Smooth muscle cell of the umbilical artery (primary cell): ENCODE data around the gene TRIML1. TPM values are rescaled to one million over a fixed set of nuclear protein-coding genes. Genes with fewer than 3 reads are reported as not detected.

ENCODE experiments used
- total RNA-seq: library from RNA; depleted of rRNA; stranded (reverse); fragments of >200 nt; gene quantifications from 2 replicates; pipeline ENCODE4 v1.2.3, GENCODE V29; 2014

The TRIML1 gene
- not detected in 2 replicates for total RNA-seq

GRCh38 chr4:188139141-188139540 is at the start of gene TRIML1:
Gene TRIML1, plus strand, starts transcription at chr4:188139441. Its CDS starts 118 bp downstream, at chr4:188139559.

GRCh38 chr4:188109157-188109755 is 30.0 kb upstream of the TRIML1 start, which contains the start of gene TRIML2:
Gene TRIML2, minus strand, starts transcription at chr4:188109603. Its CDS starts 4,235 bp downstream, at chr4:188105368.

Other genes starting within 250 kb of the TRIML1 start
- 0.05 TPM in 1 of 2 replicates, not detected in the other for gene ZFP42, start 143.7 kb upstream of the TRIML1 start, total RNA-seq
- gene TRIML2, start 29.8 kb upstream of the TRIML1 start, total RNA-seq = 0.14 TPM in 1 of 2 replicates, not detected in the other